ENCODE results near the gene TTR.

TTR gene

GRCh38 chr18:31578126-31578525, 13.6 kb upstream of the TTR start:
- in situ Hi-C loops (cut with HindIII; ENCODE audit: low sequenced_read_pairs): no loop called here

- in situ Hi-C loops (cut with HindIII; ENCODE audit: low sequenced_read_pairs): no loop called here
Observed at GRCh38 chr18:31579375-31579774, 12.3 kb upstream of the TTR start.

- in situ Hi-C loops (cut with HindIII; ENCODE audit: low sequenced_read_pairs): no loop called here
Observed at GRCh38 chr18:31581498-31582197, 10.0 kb upstream of the TTR start.

- in situ Hi-C loops (cut with HindIII; ENCODE audit: low sequenced_read_pairs): no loop called here
Observed at GRCh38 chr18:31583185-31583854, 8.4 kb upstream of the TTR start.

- in situ Hi-C loops (cut with HindIII; ENCODE audit: low sequenced_read_pairs): no loop called here
Observed at GRCh38 chr18:31585991-31586390, 5.7 kb upstream of the TTR start.

GRCh38 chr18:31586616-31587015, 5.1 kb upstream of the TTR start:
- in situ Hi-C loops (cut with HindIII; ENCODE audit: low sequenced_read_pairs): no loop called here

GRCh38 chr18:31587529-31587928, 4.1 kb upstream of the TTR start:
- in situ Hi-C loops (cut with HindIII; ENCODE audit: low sequenced_read_pairs): no loop called here

GRCh38 chr18:31590570-31590969, 1.1 kb upstream of the TTR start:
- in situ Hi-C loops (cut with HindIII; ENCODE audit: low sequenced_read_pairs): no loop called here

GRCh38 chr18:31591113-31591512, 564 bp upstream of the TTR start:
- in situ Hi-C loops (cut with HindIII; ENCODE audit: low sequenced_read_pairs): no loop called here

GRCh38 chr18:31592506-31593157, 955 bp downstream of the TTR start:
- in situ Hi-C loops (cut with HindIII; ENCODE audit: low sequenced_read_pairs): no loop called here

GRCh38 chr18:31595121-31595771, 3.6 kb downstream of the TTR start:
- in situ Hi-C loops (cut with HindIII; ENCODE audit: low sequenced_read_pairs): no loop called here

- in situ Hi-C loops (cut with HindIII; ENCODE audit: low sequenced_read_pairs): no loop called here
Observed at GRCh38 chr18:31596081-31596872, 4.6 kb downstream of the TTR start.

GRCh38 chr18:31598021-31598805, 6.5 kb downstream of the TTR start:
- in situ Hi-C loops (cut with HindIII; ENCODE audit: low sequenced_read_pairs): no loop called here

GRCh38 chr18:31603315-31603714, 11.6 kb downstream of the TTR start:
- in situ Hi-C loops (cut with HindIII; ENCODE audit: low sequenced_read_pairs): no loop called here

GRCh38 chr18:31606265-31606664, 14.6 kb downstream of the TTR start:
- in situ Hi-C loops (cut with HindIII; ENCODE audit: low sequenced_read_pairs): no loop called here

- in situ Hi-C loops (cut with HindIII; ENCODE audit: low sequenced_read_pairs): no loop called here
Observed at GRCh38 chr18:31607384-31607783, 15.7 kb downstream of the TTR start.

- in situ Hi-C loops (cut with HindIII; ENCODE audit: low sequenced_read_pairs): no loop called here
Observed at GRCh38 chr18:31609886-31610285, 18.2 kb downstream of the TTR start.

- in situ Hi-C loops (cut with HindIII; ENCODE audit: low sequenced_read_pairs): no loop called here
Observed at GRCh38 chr18:31610286-31611205, 18.9 kb downstream of the TTR start.

- in situ Hi-C loops (cut with HindIII; ENCODE audit: low sequenced_read_pairs): no loop called here
Observed at GRCh38 chr18:31611511-31611910, 19.8 kb downstream of the TTR start.

Data from endothelial cell of hepatic sinusoid (primary cell).